B cell (primary cell): Measurements from ENCODE around the gene FXYD2.

Experiments used
- CTCF ChIP-seq: fragments of 200-600 bp; IDR thresholded peaks from one replicate; pipeline ENCODE4 v1.8.0; 2022; ENCODE audit warnings: antibody characterized with exemption, mild to moderate bottlenecking
- EZH2 ChIP-seq: IDR thresholded peaks from 2 replicates; pipeline ENCODE4 v1.6.1; 2012; ENCODE audit warnings: borderline replicate concordance, low read depth, mild to moderate bottlenecking, moderate library complexity, low read length; ENCODE audit not compliant: insufficient read depth, poor library complexity, severe bottlenecking

GRCh38 chr11:117839936-117840813 is 15.6 kb upstream of the FXYD2 start:
- TF ChIP-seq CTCF (no peak), EZH2 (no peak)
